Neural crest cell (in vitro differentiated cells): Measurements from ENCODE around the gene WRAP73. TPM values are rescaled to one million over a fixed set of nuclear protein-coding genes. Genes with fewer than 3 reads are reported as not detected.

Experiments used
- DNase-seq: peaks from one replicate; pipeline ENCODE4 v3.0.0; 2021; ENCODE audit warnings: low read depth, mixed read lengths, low spot score
- H3K27ac Mint-ChIP-seq: one replicate; pipeline ENCODE4 v1.8.0; 2021; ENCODE audit warnings: mild to moderate bottlenecking, mixed read lengths; ENCODE audit not compliant: unreplicated experiment
- H3K27me3 Mint-ChIP-seq: 2 replicates; pipeline ENCODE4 v1.8.0; 2021; ENCODE audit warnings: low read depth, mild to moderate bottlenecking, mixed read lengths
- H3K36me3 Mint-ChIP-seq: 2 replicates; pipeline ENCODE4 v1.8.0; 2021; ENCODE audit warnings: low read depth, mild to moderate bottlenecking, mixed read lengths
- H3K4me1 Mint-ChIP-seq: 2 replicates; pipeline ENCODE4 v1.8.0; 2021; ENCODE audit warnings: mixed read lengths
- H3K4me3 Mint-ChIP-seq: one replicate; pipeline ENCODE4 v1.8.0; 2021; ENCODE audit warnings: mild to moderate bottlenecking, mixed read lengths
- H3K9me3 Mint-ChIP-seq: 2 replicates; pipeline ENCODE4 v1.8.0; 2021; ENCODE audit warnings: mixed read lengths
- CTCF ChIP-seq: fragments of 200-600 bp; sonication (generic); conservative IDR thresholded peaks from 2 replicates; pipeline ENCODE4 v1.5.0; 2021; ENCODE audit warnings: antibody characterized with exemption, mild to moderate bottlenecking
- total RNA-seq: library from RNA; stranded (reverse); gene quantifications from 2 replicates; pipeline ENCODE4 v1.2.1, GENCODE V29; 2021

The WRAP73 gene
- total RNA-seq, 1 donor from 2014 or later = 28.9 TPM

DNA sequence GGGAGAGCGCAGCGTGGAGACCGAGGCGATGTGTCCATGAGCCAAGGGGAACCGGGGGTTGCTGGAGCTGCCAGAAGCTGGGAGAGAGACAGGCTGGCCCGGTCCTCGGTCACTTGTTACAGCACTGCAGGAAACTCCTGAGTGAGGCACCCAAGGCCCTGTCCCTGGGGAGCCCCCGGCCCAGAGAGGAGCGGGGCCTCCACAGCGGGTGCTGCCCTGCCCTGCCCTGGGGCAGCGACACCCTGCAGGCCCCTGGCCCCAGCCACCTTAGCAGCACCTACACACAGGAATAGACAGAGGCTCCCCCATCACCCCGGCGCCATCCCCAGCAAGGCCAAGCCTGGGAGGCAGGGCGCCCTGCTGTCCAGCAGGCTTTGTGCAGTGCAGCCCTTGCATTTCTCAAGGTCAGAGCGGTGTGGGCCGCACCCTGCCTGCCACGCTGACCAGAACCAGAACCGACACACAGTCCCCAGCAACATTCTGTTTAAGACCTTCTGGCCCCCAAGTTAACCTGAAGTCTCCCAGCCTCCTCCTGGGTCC lies 32.0 kb downstream of the WRAP73 start:
- no peak for TF ChIP-seq CTCF
- H3K27ac Mint-ChIP-seq = no peak overlapping the region

DNA sequence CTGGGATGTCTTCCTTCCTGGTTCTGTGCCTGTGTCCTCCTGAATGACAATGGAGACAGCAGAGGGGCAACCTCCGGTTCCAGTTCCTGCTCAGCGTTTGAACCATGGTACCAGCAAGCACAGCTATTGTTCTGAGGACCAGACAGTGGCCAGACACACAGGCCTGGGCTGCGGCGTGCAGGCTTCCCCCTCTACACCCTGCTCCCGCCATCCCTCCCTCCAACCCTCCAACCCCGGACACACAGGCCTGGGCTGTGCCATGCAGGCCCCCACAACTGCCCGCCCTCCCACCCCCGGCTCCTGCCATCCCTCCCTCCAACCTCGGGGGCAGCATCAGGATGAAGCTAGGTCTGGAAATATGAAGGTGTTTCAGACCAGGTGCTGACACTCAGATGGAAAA lies 33.0 kb downstream of the WRAP73 start:
- DNase-seq = no peak
- Mint-ChIP-seq H3K9me3 (no peaks in the 10 kb centered on the region), H3K4me3 (no peak overlapping the region), H3K27ac (no peak overlapping the region), H3K27me3 (peaks cover 43% of the 10 kb centered on the region), H3K4me1 (peaks cover 16% of the 10 kb centered on the region), H3K36me3 (no peaks in the 10 kb centered on the region)
- no peak for TF ChIP-seq CTCF

More for the DNA sequence above, 32.0 kb downstream of the WRAP73 start:
- no peaks in the 10 kb centered on the region for H3K36me3 Mint-ChIP-seq
- H3K9me3 Mint-ChIP-seq = no peaks in the 10 kb centered on the region
- H3K27me3 Mint-ChIP-seq = peaks cover 38% of the 10 kb centered on the region
- no peak for DNase-seq
- peaks cover 16% of the 10 kb centered on the region for H3K4me1 Mint-ChIP-seq
- no peak overlapping the region for H3K4me3 Mint-ChIP-seq

- peak; percentile 31 for DNase-seq
- no peak overlapping the region for H3K27ac Mint-ChIP-seq
- TF ChIP-seq CTCF = peak; percentile 69
- H3K36me3 Mint-ChIP-seq = no peaks in the 10 kb centered on the region
- H3K9me3 Mint-ChIP-seq = no peaks in the 10 kb centered on the region
- H3K27me3 Mint-ChIP-seq = peaks cover 45% of the 10 kb centered on the region
- peak overlapping the region; percentile 24 for H3K4me3 Mint-ChIP-seq
- peaks cover 22% of the 10 kb centered on the region for H3K4me1 Mint-ChIP-seq
These were observed 34.9 kb downstream of the WRAP73 start for GRCh38 chr1:3614755-3615742.

DNA sequence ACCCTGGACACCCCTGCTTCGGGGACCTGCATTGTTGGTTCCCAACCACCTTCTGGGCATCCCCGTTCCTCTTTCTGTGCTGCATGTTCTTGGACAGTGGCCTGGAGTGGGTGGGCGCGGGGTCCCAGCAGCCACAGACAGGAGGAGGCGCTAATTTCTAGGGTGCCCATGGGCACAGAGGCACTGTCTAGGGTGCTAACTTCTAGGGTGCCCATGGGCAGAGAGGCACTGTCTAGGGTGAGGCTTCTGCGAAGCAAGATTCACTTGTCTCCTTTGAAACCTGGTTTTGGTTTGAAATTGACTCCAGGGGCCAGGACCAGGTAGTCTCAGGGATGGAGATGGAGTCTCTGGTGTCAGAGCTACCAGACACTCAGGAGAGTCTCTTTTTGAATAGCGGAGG lies 37.8 kb downstream of the WRAP73 start:
- Mint-ChIP-seq H3K36me3 (no peaks in the 10 kb centered on the region), H3K27ac (no peak overlapping the region), H3K9me3 (no peaks in the 10 kb centered on the region), H3K4me3 (peak overlapping the region; percentile 78), H3K27me3 (peaks cover 37% of the 10 kb centered on the region), H3K4me1 (peaks cover 36% of the 10 kb centered on the region)
- no peak for TF ChIP-seq CTCF
- no peak for DNase-seq

GRCh38 chr1:3611170-3612019 lies 38.5 kb downstream of the WRAP73 start, which contains the start of gene MEGF6:
Gene MEGF6, minus strand, starts transcription at chr1:3611508. Its CDS starts 240 bp downstream, at chr1:3611268.
- peaks cover 36% of the 10 kb centered on the region for H3K4me1 Mint-ChIP-seq
- no peak for TF ChIP-seq CTCF
- H3K27ac Mint-ChIP-seq = no peak within 1 kb of the TSS
- H3K4me3 Mint-ChIP-seq = peak within 1 kb of the TSS; percentile 94
- DNase-seq = peak; percentile 94
- H3K9me3 Mint-ChIP-seq = no peaks in the 10 kb centered on the region
- H3K36me3 Mint-ChIP-seq = no peaks in the 10 kb centered on the region
- peaks cover 37% of the 10 kb centered on the region for H3K27me3 Mint-ChIP-seq
